ENCODE results near the gene ROBO3. TPM values are rescaled to one million over a fixed set of nuclear protein-coding genes. Genes with fewer than 3 reads are reported as not detected.

Gene ROBO3
- total and polyA plus RNA-seq, 2 experiments from 2014 or later = 12.1 TPM

DNA sequence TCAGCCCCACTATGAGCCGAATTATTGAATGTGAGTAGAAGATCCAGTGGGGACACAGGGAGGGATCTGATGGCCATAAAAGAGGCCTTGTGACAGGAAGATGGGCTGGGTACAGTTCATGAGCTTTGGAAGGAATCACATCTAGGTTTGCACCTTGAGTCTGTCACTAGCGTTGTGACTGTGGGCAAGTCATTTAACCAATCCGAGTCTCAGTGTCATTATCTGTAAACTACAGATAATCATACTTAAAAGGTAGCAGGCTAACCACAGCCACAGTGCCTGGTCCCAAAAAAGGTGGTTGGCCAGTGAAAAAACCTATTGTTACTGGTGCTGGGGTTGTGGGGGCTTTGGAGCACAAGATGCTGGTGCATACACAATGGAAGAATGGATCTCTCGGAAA is 57.6 kb downstream of the ROBO3 start:
- no peaks in the 10 kb centered on the region for H3K4me1 ChIP-seq (ENCODE audit: insufficient read depth)
- H3K9ac ChIP-seq = no peak overlapping the region
- H3K27ac ChIP-seq = no peak overlapping the region
- H2AFZ ChIP-seq = no peak overlapping the region
- in situ Hi-C loops (cut with MboI) = no loop called here
- H3K27me3 ChIP-seq (replicated peaks; ENCODE audit: insufficient read depth) = no peaks in the 10 kb centered on the region
- no peaks in the 10 kb centered on the region for H3K79me2 ChIP-seq (ENCODE audit: insufficient read depth)
- H3K9me2 ChIP-seq (ENCODE audit: insufficient read depth) = no peaks in the 10 kb centered on the region
- no peaks in the 10 kb centered on the region for H4K20me1 ChIP-seq (ENCODE audit: insufficient read depth)
- no peak overlapping the region for H3K4me2 ChIP-seq (ENCODE audit: unreplicated experiment)
- DNase-seq = no peak
- TF ChIP-seq EZH2phosphoT487 (IDR thresholded peaks at IDR 0.05; ENCODE audit: insufficient read depth, low read depth) (no peak), EZH2 (IDR thresholded peaks at IDR 0.05; ENCODE audit: insufficient read depth, poor library complexity, severe bottlenecking) (no peak)
- 95 to 96% methylated on average over 4 of the region's 4 CpGs for WGBS, 2 experiments (ENCODE audit: low coverage in 1 of 2, low lambda C conversion rate in 2 of 2, missing lambda C conversion rate in 2 of 2)
- no peak overlapping the region for H3K4me3 ChIP-seq
- no peaks in the 10 kb centered on the region for H3K36me3 ChIP-seq (ENCODE audit: low read depth)
- H3K9me3 ChIP-seq (ENCODE audit: low read depth) = no peaks in the 10 kb centered on the region
- no peaks in the 10 kb centered on the region for H3F3A ChIP-seq (ENCODE audit: insufficient read depth)

DNA sequence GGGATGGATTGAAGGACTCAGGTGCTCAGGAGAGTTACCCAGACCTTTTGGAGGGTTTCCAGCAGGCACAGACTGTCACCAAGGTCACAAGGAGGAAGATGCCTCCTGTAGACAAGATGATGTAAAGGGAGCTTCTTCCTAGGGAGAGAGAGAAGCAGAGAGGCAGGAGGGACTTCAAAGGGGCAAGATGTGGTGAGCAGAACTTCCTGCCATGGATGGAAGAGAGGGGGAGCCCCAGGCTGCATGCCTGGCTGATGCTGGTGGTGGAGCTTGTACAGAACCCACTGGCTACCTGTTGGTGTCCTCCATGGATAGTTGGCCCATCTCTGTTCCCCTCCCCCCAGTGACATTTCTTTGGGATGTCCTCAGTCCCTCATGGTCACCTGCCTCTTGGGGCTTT is 58.1 kb downstream of the ROBO3 start:
- Histone ChIP-seq H3K4me3 (no peak overlapping the region), H3K4me2 (ENCODE audit: unreplicated experiment) (no peak overlapping the region), H2AFZ (no peak overlapping the region), H3K9me3 (ENCODE audit: low read depth) (no peaks in the 10 kb centered on the region), H4K20me1 (ENCODE audit: insufficient read depth) (no peaks in the 10 kb centered on the region), H3F3A (ENCODE audit: insufficient read depth) (no peaks in the 10 kb centered on the region), H3K4me1 (ENCODE audit: insufficient read depth) (no peaks in the 10 kb centered on the region), H3K27me3 (replicated peaks; ENCODE audit: insufficient read depth) (no peaks in the 10 kb centered on the region), H3K27ac (no peak overlapping the region), H3K36me3 (ENCODE audit: low read depth) (no peaks in the 10 kb centered on the region), H3K9ac (no peak overlapping the region), H3K79me2 (ENCODE audit: insufficient read depth) (no peaks in the 10 kb centered on the region), H3K9me2 (ENCODE audit: insufficient read depth) (no peaks in the 10 kb centered on the region)
- in situ Hi-C loops (cut with MboI) = no loop called here
- DNase-seq = no peak
- TF ChIP-seq EZH2 (IDR thresholded peaks at IDR 0.05; ENCODE audit: insufficient read depth, poor library complexity, severe bottlenecking) (no peak), EZH2phosphoT487 (IDR thresholded peaks at IDR 0.05; ENCODE audit: insufficient read depth, low read depth) (no peak)

DNA sequence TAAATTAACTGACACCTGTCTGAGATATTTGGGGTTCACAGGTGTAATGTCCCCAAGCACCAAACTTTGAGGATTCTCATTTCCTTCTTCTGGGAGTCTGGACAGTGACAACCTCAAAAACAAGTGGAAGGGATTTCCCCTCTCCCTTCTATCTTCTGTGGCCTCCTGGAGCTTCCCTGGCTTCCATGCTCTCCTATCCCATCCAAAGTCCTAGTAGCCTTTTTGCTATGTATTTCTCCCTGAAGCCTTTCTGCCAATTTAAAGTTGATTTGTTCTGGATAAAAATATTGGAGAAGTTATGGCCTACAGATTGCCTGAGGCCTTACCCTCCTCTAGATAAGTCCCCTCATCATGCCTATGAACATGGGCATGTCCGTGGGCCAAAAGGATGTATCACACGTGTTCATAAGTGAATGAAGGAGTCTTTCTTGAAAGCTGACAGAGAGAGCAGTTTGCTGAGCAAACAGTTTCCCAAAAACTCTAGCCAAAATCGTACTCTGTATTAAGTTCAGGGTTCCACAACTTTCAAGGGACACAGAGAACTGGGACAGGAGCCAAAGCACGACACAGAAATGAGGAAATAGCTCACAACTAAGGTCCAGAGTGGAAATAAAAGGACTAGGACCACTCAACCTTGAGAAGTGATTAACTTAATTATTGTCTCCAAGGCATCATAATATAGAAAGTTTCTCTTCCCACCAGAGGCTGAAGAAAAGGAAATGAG is 63.9 kb downstream of the ROBO3 start:
- Histone ChIP-seq H3K36me3 (ENCODE audit: low read depth) (no peaks in the 10 kb centered on the region), H3K27me3 (replicated peaks; ENCODE audit: insufficient read depth) (no peaks in the 10 kb centered on the region), H3K79me2 (ENCODE audit: insufficient read depth) (no peaks in the 10 kb centered on the region), H3K9me3 (ENCODE audit: low read depth) (no peaks in the 10 kb centered on the region), H3K4me2 (ENCODE audit: unreplicated experiment) (no peak overlapping the region), H2AFZ (no peak overlapping the region), H3K9me2 (ENCODE audit: insufficient read depth) (no peaks in the 10 kb centered on the region), H3K9ac (no peak overlapping the region), H4K20me1 (ENCODE audit: insufficient read depth) (no peaks in the 10 kb centered on the region), H3K4me3 (no peak overlapping the region), H3K27ac (no peak overlapping the region), H3K4me1 (ENCODE audit: insufficient read depth) (peaks cover 6% of the 10 kb centered on the region), H3F3A (ENCODE audit: insufficient read depth) (peaks cover 8% of the 10 kb centered on the region)
- DNase-seq = no peak
- TF ChIP-seq EZH2 (IDR thresholded peaks at IDR 0.05; ENCODE audit: insufficient read depth, poor library complexity, severe bottlenecking) = no peak
- TF ChIP-seq EZH2phosphoT487 (IDR thresholded peaks at IDR 0.05; ENCODE audit: insufficient read depth, low read depth) = no peak
- in situ Hi-C loops (cut with MboI) = no loop called here
- 43 to 52% methylated on average over 4 of the region's 4 CpGs for WGBS, 2 experiments (ENCODE audit: low coverage in 1 of 2, low lambda C conversion rate in 2 of 2, missing lambda C conversion rate in 2 of 2)

DNA sequence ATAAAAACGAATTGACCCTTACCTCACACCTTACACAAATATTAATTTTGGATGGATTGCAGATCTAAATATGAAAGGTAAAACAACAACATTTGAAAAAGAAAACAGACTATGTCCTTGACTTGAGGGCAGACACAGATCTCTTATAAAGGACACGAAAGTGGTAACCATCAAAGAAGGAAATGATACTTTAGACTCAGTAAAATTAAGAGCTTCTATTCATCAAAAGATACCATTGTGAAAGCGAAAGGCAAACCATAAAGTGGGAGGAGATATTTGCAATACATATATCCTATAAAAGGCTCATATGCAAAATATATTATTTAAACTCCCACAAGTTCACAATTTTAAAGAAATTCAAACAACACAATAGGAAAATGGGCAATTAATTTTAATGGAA is 65.6 kb downstream of the ROBO3 start:
- WGBS, 2 experiments (ENCODE audit: low coverage in 1 of 2, low lambda C conversion rate in 2 of 2, missing lambda C conversion rate in 2 of 2) = 59 to 68% methylated on average over 3 of the region's 3 CpGs
- Histone ChIP-seq H4K20me1 (ENCODE audit: insufficient read depth) (no peaks in the 10 kb centered on the region), H3K4me1 (ENCODE audit: insufficient read depth) (peaks cover 19% of the 10 kb centered on the region), H3K4me3 (no peak overlapping the region), H2AFZ (no peak overlapping the region), H3K27ac (no peak overlapping the region), H3F3A (ENCODE audit: insufficient read depth) (peaks cover 19% of the 10 kb centered on the region), H3K9me3 (ENCODE audit: low read depth) (no peaks in the 10 kb centered on the region), H3K27me3 (replicated peaks; ENCODE audit: insufficient read depth) (no peaks in the 10 kb centered on the region), H3K36me3 (ENCODE audit: low read depth) (no peaks in the 10 kb centered on the region), H3K9ac (no peak overlapping the region), H3K79me2 (ENCODE audit: insufficient read depth) (no peaks in the 10 kb centered on the region), H3K4me2 (ENCODE audit: unreplicated experiment) (no peak overlapping the region), H3K9me2 (ENCODE audit: insufficient read depth) (no peaks in the 10 kb centered on the region)
- in situ Hi-C loops (cut with MboI) = no loop called here
- TF ChIP-seq EZH2 (IDR thresholded peaks at IDR 0.05; ENCODE audit: insufficient read depth, poor library complexity, severe bottlenecking) = no peak
- DNase-seq = no peak

Other genes starting within 250 kb of the ROBO3 start
- gene TBRG1, start 242.6 kb upstream of the ROBO3 start, total RNA-seq (2014; rRNA removed; shearing (Covaris generic)) = 25.8 and 27.6 TPM in 2 replicates
- gene TBRG1, start 242.6 kb upstream of the ROBO3 start, polyA plus RNA-seq (2016; fragmentation: Nextera tagmentation; extraction: Ambion mirVana) = 43.1 and 43.5 TPM in 2 replicates
- 19.5 and 22.6 TPM in 2 replicates for gene SIAE, start 191.7 kb upstream of the ROBO3 start, total RNA-seq (2014; rRNA removed; shearing (Covaris generic))
- gene SIAE, start 191.7 kb upstream of the ROBO3 start, polyA plus RNA-seq (2016; fragmentation: Nextera tagmentation; extraction: Ambion mirVana) = 7.2 and 9.2 TPM in 2 replicates
- 4.9 and 6.5 TPM in 2 replicates for gene SPA17, start 191.5 kb upstream of the ROBO3 start, total RNA-seq (2014; rRNA removed; shearing (Covaris generic))
- 12.4 and 14.0 TPM in 2 replicates for gene SPA17, start 191.5 kb upstream of the ROBO3 start, polyA plus RNA-seq (2016; fragmentation: Nextera tagmentation; extraction: Ambion mirVana)
- gene NRGN, start 125.5 kb upstream of the ROBO3 start, total RNA-seq (2014; rRNA removed; shearing (Covaris generic)) = 0.32 TPM in 1 of 2 replicates, not detected in the other
- 0.23 and 0.29 TPM in 2 replicates for gene NRGN, start 125.5 kb upstream of the ROBO3 start, polyA plus RNA-seq (2016; fragmentation: Nextera tagmentation; extraction: Ambion mirVana)
- gene VSIG2, start 113.2 kb upstream of the ROBO3 start, total RNA-seq (2014; rRNA removed; shearing (Covaris generic)) = not detected in 2 replicates
- gene VSIG2, start 113.2 kb upstream of the ROBO3 start, polyA plus RNA-seq (2016; fragmentation: Nextera tagmentation; extraction: Ambion mirVana) = not detected in 2 replicates
- gene ESAM, start 103.1 kb upstream of the ROBO3 start, total RNA-seq (2014; rRNA removed; shearing (Covaris generic)) = not detected in 2 replicates
- not detected in 2 replicates for gene ESAM, start 103.1 kb upstream of the ROBO3 start, polyA plus RNA-seq (2016; fragmentation: Nextera tagmentation; extraction: Ambion mirVana)
- 8.4 and 11.5 TPM in 2 replicates for gene MSANTD2, start 65.0 kb upstream of the ROBO3 start, total RNA-seq (2014; rRNA removed; shearing (Covaris generic))
- 4.5 and 6.0 TPM in 2 replicates for gene MSANTD2, start 65.0 kb upstream of the ROBO3 start, polyA plus RNA-seq (2016; fragmentation: Nextera tagmentation; extraction: Ambion mirVana)
- gene ROBO4, start 32.4 kb downstream of the ROBO3 start, total RNA-seq (2014; rRNA removed; shearing (Covaris generic)) = 0.51 and 1.3 TPM in 2 replicates
- gene ROBO4, start 32.4 kb downstream of the ROBO3 start, polyA plus RNA-seq (2016; fragmentation: Nextera tagmentation; extraction: Ambion mirVana) = 0.53 and 1.1 TPM in 2 replicates
- gene HEPN1, start 53.8 kb downstream of the ROBO3 start, total RNA-seq (2014; rRNA removed; shearing (Covaris generic)) = not detected in 2 replicates
- gene HEPN1, start 53.8 kb downstream of the ROBO3 start, polyA plus RNA-seq (2016; fragmentation: Nextera tagmentation; extraction: Ambion mirVana) = not detected in 2 replicates
- gene HEPACAM, start 70.6 kb downstream of the ROBO3 start, total RNA-seq (2014; rRNA removed; shearing (Covaris generic)) = not detected in 2 replicates
- not detected in 2 replicates for gene HEPACAM, start 70.6 kb downstream of the ROBO3 start, polyA plus RNA-seq (2016; fragmentation: Nextera tagmentation; extraction: Ambion mirVana)
- 0.97 and 1.3 TPM in 2 replicates for gene CCDC15, start 88.8 kb downstream of the ROBO3 start, total RNA-seq (2014; rRNA removed; shearing (Covaris generic))
- gene CCDC15, start 88.8 kb downstream of the ROBO3 start, polyA plus RNA-seq (2016; fragmentation: Nextera tagmentation; extraction: Ambion mirVana) = 1.6 and 1.8 TPM in 2 replicates
- 2.6 and 5.2 TPM in 2 replicates for gene SLC37A2, start 197.9 kb downstream of the ROBO3 start, total RNA-seq (2014; rRNA removed; shearing (Covaris generic))
- 1.2 and 1.7 TPM in 2 replicates for gene SLC37A2, start 197.9 kb downstream of the ROBO3 start, polyA plus RNA-seq (2016; fragmentation: Nextera tagmentation; extraction: Ambion mirVana)
- gene TMEM218, start 246.2 kb downstream of the ROBO3 start, total RNA-seq (2014; rRNA removed; shearing (Covaris generic)) = 31.9 and 44.9 TPM in 2 replicates
- gene TMEM218, start 246.2 kb downstream of the ROBO3 start, polyA plus RNA-seq (2016; fragmentation: Nextera tagmentation; extraction: Ambion mirVana) = 30.1 and 32.8 TPM in 2 replicates

Measured in GM23248 (cell line).